Loucy (cell line): Measurements from ENCODE around the gene JARID2.

Source experiments
- EZH2phosphoT487 ChIP-seq: fragments of 200-600 bp; IDR thresholded peaks from 2 replicates; pipeline ENCODE4 v1.6.1; 2018; ENCODE audit warnings: antibody characterized with exemption, mild to moderate bottlenecking, moderate library complexity, borderline replicate concordance
- TF ChIP-seq, protein P1 (sequence below): fragments of 200-600 bp; sonication (generic); conservative IDR thresholded peaks from 2 replicates; pipeline ENCODE4 v1.5.1; 2014; ENCODE audit warnings: mild to moderate bottlenecking, antibody characterized with exemption, low read length

DNA sequence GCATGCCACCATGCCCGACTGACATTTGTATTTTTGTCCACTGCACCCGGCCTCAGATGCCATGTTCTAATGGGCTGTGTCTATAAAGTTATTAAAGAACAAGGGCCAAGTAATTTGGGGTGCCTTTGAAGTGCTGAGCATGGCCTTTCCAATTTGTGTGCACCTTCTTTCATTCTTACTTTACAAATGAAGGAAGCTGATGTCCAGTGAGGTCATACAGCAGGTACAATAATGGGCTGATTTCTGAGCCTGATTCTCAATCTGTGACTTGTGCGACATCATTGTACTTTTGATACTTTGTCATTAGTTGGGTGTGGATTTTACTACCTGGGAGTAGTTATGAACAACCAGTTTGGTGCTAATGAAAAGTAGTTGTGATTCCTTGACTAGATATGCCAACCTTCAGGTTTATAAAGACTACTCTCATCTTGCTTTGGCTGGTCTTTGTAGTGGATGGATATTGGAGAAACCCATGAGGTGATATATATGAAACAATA is 94.3 kb downstream of the JARID2 start:
- TF ChIP-seq, protein P1, sequence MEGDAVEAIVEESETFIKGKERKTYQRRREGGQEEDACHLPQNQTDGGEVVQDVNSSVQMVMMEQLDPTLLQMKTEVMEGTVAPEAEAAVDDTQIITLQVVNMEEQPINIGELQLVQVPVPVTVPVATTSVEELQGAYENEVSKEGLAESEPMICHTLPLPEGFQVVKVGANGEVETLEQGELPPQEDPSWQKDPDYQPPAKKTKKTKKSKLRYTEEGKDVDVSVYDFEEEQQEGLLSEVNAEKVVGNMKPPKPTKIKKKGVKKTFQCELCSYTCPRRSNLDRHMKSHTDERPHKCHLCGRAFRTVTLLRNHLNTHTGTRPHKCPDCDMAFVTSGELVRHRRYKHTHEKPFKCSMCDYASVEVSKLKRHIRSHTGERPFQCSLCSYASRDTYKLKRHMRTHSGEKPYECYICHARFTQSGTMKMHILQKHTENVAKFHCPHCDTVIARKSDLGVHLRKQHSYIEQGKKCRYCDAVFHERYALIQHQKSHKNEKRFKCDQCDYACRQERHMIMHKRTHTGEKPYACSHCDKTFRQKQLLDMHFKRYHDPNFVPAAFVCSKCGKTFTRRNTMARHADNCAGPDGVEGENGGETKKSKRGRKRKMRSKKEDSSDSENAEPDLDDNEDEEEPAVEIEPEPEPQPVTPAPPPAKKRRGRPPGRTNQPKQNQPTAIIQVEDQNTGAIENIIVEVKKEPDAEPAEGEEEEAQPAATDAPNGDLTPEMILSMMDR = no peak
- TF ChIP-seq EZH2phosphoT487 = no peak
